ENCODE measurements around the gene RD3L. TPM values are rescaled to one million over a fixed set of nuclear protein-coding genes. Genes with fewer than 3 reads are reported as not detected.

Gene RD3L
- total RNA-seq, 2 donors from 2014 or later, result not detected

DNA sequence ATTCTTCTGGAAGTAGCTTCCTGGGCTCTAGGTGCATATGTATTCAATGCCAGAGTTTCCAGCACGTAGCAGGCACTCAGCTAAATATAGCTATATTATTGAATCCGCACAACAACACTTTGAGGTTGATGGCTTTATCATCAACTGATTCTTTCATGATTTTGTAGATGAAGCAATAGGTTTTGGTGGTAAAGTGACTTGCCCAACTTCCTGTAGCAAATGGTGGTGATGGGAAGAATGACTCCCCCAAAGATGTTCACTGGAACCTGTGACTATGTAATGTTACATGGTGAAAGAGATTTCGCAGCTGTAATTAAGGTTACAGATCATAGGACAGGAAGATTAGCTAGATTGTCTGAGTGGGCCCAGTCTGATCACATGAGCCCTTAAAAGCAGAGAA is 10.9 kb downstream of the RD3L start:
- Histone ChIP-seq H3K27me3 (ENCODE audit: control insufficient read depth, insufficient read depth, low read length, poor library complexity, severe bottlenecking) (no peaks in the 10 kb centered on the region), H3K4me1 (ENCODE audit: control insufficient read depth, insufficient read depth, low read length) (no peaks in the 10 kb centered on the region), H3K27ac (ENCODE audit: low read depth, low read length) (no peak overlapping the region), H3K9ac (ENCODE audit: extremely low read depth, low read length, poor library complexity, severe bottlenecking) (no peak overlapping the region), H3K9me3 (ENCODE audit: control insufficient read depth, low read length) (no peaks in the 10 kb centered on the region), H3K36me3 (ENCODE audit: control insufficient read depth, insufficient read depth, low read length) (no peaks in the 10 kb centered on the region), H3K4me3 (ENCODE audit: low read length) (no peak overlapping the region)
- WGBS, 2 experiments (ENCODE audit: insufficient coverage in 1 of 2, insufficient read length in 1 of 2), result 83 to 89% methylated on average over 1 to 3 of the region's 3 CpGs
- Mint-ChIP-seq H3K27ac (no peak overlapping the region), H3K9me3 (peaks cover 5% of the 10 kb centered on the region), H3K4me3 (no peak overlapping the region), H3K36me3 (ENCODE audit: low read depth) (no peaks in the 10 kb centered on the region), H3K4me1 (no peaks in the 10 kb centered on the region), H3K27me3 (ENCODE audit: insufficient read depth) (peaks cover 3% of the 10 kb centered on the region)
- TF ChIP-seq, protein P1, sequence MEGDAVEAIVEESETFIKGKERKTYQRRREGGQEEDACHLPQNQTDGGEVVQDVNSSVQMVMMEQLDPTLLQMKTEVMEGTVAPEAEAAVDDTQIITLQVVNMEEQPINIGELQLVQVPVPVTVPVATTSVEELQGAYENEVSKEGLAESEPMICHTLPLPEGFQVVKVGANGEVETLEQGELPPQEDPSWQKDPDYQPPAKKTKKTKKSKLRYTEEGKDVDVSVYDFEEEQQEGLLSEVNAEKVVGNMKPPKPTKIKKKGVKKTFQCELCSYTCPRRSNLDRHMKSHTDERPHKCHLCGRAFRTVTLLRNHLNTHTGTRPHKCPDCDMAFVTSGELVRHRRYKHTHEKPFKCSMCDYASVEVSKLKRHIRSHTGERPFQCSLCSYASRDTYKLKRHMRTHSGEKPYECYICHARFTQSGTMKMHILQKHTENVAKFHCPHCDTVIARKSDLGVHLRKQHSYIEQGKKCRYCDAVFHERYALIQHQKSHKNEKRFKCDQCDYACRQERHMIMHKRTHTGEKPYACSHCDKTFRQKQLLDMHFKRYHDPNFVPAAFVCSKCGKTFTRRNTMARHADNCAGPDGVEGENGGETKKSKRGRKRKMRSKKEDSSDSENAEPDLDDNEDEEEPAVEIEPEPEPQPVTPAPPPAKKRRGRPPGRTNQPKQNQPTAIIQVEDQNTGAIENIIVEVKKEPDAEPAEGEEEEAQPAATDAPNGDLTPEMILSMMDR (conservative IDR thresholded peaks at IDR 0.05), result no peak
- no peak for DNase-seq

DNA sequence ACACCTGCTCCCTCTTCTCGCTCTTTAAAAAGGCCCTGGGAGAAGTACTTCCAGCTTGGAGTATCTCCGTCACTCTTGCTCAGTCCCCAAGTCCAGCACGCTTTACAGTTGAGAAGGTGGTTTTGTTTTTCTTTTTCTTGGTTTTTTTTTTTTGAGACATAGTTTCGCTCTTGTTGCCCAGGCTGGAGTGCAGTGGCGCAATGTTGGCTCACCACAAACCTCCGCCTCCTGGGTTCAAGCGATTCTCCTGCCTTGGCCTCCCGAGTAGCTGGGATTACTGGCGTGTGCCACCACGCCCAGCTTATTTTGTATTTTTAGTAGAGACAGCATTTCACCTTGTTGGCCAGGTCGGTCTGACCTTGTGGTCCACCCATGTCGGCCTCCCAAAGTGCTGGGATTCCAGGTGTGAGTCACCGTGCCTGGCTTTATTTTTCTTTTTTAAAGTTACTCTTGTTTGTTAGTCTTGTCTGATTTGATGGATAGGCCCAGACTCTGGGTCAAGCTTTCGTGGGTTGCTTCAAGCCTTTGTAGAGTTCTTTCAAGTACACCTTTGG is 12.2 kb downstream of the RD3L start:
- 92 to 93% methylated on average over 11 to 14 of the region's 14 CpGs for WGBS, 2 experiments (ENCODE audit: insufficient coverage in 1 of 2, insufficient read length in 1 of 2)

DNA sequence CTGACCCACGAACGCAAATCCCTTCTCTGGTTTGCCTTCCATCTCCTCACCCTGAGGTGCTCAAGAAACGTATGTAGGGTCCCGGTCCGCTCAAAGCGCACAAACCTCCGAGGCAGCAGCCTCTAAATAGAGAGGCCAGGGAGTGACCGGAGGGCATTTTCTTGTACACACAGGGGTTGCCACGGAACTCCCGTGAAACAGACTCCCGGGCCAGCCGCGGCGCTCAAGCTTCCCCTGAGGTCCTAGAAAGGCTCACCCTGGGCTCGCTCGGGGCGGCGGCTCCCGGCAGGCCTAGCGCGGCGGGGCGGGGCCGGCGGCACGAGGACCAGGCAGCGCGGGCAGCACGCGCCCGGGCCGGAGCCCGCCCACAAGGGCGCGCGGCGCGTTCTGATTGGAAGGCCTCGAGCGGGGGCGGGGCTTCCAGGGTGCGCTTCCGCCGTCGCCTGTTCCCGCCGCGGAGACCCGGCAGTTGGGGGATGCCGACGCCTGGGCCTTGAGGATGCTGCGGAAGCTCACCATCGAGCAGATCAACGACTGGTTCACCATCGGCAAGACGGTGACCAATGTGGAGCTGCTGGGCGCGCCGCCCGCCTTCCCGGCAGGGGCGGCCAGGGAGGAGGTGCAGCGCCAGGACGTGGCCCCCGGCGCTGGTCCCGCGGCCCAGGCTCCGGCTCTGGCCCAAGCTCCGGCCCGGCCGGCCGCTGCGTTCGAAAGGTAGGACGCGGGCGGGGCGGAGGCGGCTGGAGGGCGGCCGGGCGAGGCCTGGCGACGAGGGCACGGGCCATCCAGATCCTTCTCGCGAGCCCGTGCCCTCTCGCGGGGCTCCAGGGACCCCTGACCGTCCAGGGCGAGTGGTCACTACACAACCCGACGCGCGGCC is 14.1 kb downstream of the RD3L start, which contains the start of gene TDRD9:
TSS of gene TDRD9 (plus strand) at position 446 of the 880 bp plus-strand sequence. CDS start at position 500, 54 bp downstream.
- Mint-ChIP-seq H3K4me1 (no peaks in the 10 kb centered on the region), H3K27me3 (ENCODE audit: insufficient read depth) (peaks cover 3% of the 10 kb centered on the region), H3K36me3 (ENCODE audit: low read depth) (no peaks in the 10 kb centered on the region), H3K4me3 (no peak within 1 kb of the TSS), H3K9me3 (peaks cover 5% of the 10 kb centered on the region), H3K27ac (no peak within 1 kb of the TSS)
- no peak within 1 kb of the TSS for H3K9ac ChIP-seq (ENCODE audit: extremely low read depth, low read length, poor library complexity, severe bottlenecking)
- H3K27me3 ChIP-seq (ENCODE audit: control insufficient read depth, insufficient read depth, low read length, poor library complexity, severe bottlenecking), result no peaks in the 10 kb centered on the region
- no peaks in the 10 kb centered on the region for H3K9me3 ChIP-seq (ENCODE audit: control insufficient read depth, low read length)
- no peaks in the 10 kb centered on the region for H3K4me1 ChIP-seq (ENCODE audit: control insufficient read depth, insufficient read depth, low read length)
- no peaks in the 10 kb centered on the region for H3K36me3 ChIP-seq (ENCODE audit: control insufficient read depth, insufficient read depth, low read length)
- no peak within 1 kb of the TSS for H3K4me3 ChIP-seq (ENCODE audit: low read length)
- no peak for DNase-seq
- 95 to 96% methylated on average over 64 to 97 of the region's 97 CpGs for WGBS, 2 experiments (ENCODE audit: insufficient coverage in 1 of 2, insufficient read length in 1 of 2)
- H3K27ac ChIP-seq (ENCODE audit: low read depth, low read length), result no peak within 1 kb of the TSS
- TF ChIP-seq, protein P1 (conservative IDR thresholded peaks at IDR 0.05), result no peak

More for the DNA sequence above, 12.2 kb downstream of the RD3L start:
- H3K4me3 ChIP-seq (ENCODE audit: low read length), result no peak overlapping the region
- H3K36me3 ChIP-seq (ENCODE audit: control insufficient read depth, insufficient read depth, low read length), result no peaks in the 10 kb centered on the region
- no peak overlapping the region for H3K9ac ChIP-seq (ENCODE audit: extremely low read depth, low read length, poor library complexity, severe bottlenecking)
- TF ChIP-seq, protein P1 (conservative IDR thresholded peaks at IDR 0.05), result no peak
- peaks cover 3% of the 10 kb centered on the region for H3K27me3 Mint-ChIP-seq (ENCODE audit: insufficient read depth)
- H3K36me3 Mint-ChIP-seq (ENCODE audit: low read depth), result no peaks in the 10 kb centered on the region
- H3K4me1 Mint-ChIP-seq, result no peaks in the 10 kb centered on the region
- no peak for DNase-seq
- H3K4me3 Mint-ChIP-seq, result no peak overlapping the region
- no peaks in the 10 kb centered on the region for H3K9me3 ChIP-seq (ENCODE audit: control insufficient read depth, low read length)
- peaks cover 5% of the 10 kb centered on the region for H3K9me3 Mint-ChIP-seq
- no peak overlapping the region for H3K27ac Mint-ChIP-seq
- H3K27ac ChIP-seq (ENCODE audit: low read depth, low read length), result no peak overlapping the region
- no peaks in the 10 kb centered on the region for H3K27me3 ChIP-seq (ENCODE audit: control insufficient read depth, insufficient read depth, low read length, poor library complexity, severe bottlenecking)
- no peaks in the 10 kb centered on the region for H3K4me1 ChIP-seq (ENCODE audit: control insufficient read depth, insufficient read depth, low read length)

Data from endodermal cell (in vitro differentiated cells).